DND-41 (cell line): ENCODE results near the gene LRRC53.

Experiments used
- ATAC-seq: fragments of 200-7000 bp; cut with Tn5 transposase; 3 replicates; pipeline ENCODE4 v1.9.1; 2021; ENCODE audit warnings: low read depth; ENCODE audit not compliant: insufficient read depth
- DNase-seq: peaks from one replicate; pipeline ENCODE4 v3.0.0-alpha.2; 2020
- H2AFZ ChIP-seq: 2 replicates; pipeline ENCODE4 v1.6.0; 2012; ENCODE audit warnings: low read depth, low read length
- H3K27ac ChIP-seq: 2 replicates; pipeline ENCODE4 v1.5.1; 2012; ENCODE audit warnings: low read length, inconsistent platforms
- H3K27me3 ChIP-seq: fragments of 200-600 bp; sonication (generic); 2 replicates; pipeline ENCODE4 v1.6.0; 2012; ENCODE audit warnings: low read length, mild to moderate bottlenecking, inconsistent platforms; ENCODE audit not compliant: insufficient read depth, poor library complexity
- H3K36me3 ChIP-seq: 2 replicates; pipeline ENCODE4 v1.5.1; 2012; ENCODE audit warnings: low read length, inconsistent platforms; ENCODE audit not compliant: insufficient read depth
- H3K4me1 ChIP-seq: 2 replicates; pipeline ENCODE4 v1.5.1; 2012; ENCODE audit warnings: mild to moderate bottlenecking, low read length; ENCODE audit not compliant: insufficient read depth
- H3K4me2 ChIP-seq: 2 replicates; pipeline ENCODE4 v1.6.0; 2012; ENCODE audit warnings: mild to moderate bottlenecking, moderate library complexity, low read length, inconsistent platforms; ENCODE audit not compliant: insufficient read depth
- H3K4me3 ChIP-seq, 2 experiments: fragments of 200-600 bp in 1 of 2; shearing (Covaris generic) in 1 of 2; 2 replicates each; pipeline ENCODE4 v1.5.1; 2012 to 2016; ENCODE audit warnings: inconsistent platforms in 2 of 2, low read length in 2 of 2, mild to moderate bottlenecking in 2 of 2, low read depth in 1 of 2, moderate library complexity in 1 of 2
- H3K79me2 ChIP-seq: 2 replicates; pipeline ENCODE4 v1.6.0; 2012; ENCODE audit warnings: low read length, inconsistent platforms; ENCODE audit not compliant: insufficient read depth
- H3K9ac ChIP-seq: 2 replicates; pipeline ENCODE4 v1.6.0; 2012; ENCODE audit warnings: low read depth, mild to moderate bottlenecking, inconsistent platforms, low read length, moderate library complexity
- H3K9me3 ChIP-seq: 2 replicates; pipeline ENCODE4 v1.5.1; 2012; ENCODE audit warnings: low read length, moderate library complexity, mild to moderate bottlenecking, inconsistent platforms; ENCODE audit not compliant: insufficient read depth, severe bottlenecking
- H4K20me1 ChIP-seq: 2 replicates; pipeline ENCODE4 v1.6.0; 2012; ENCODE audit warnings: low read length; ENCODE audit not compliant: insufficient read depth
- EZH2 ChIP-seq: IDR thresholded peaks from 3 replicates; pipeline ENCODE4 v1.6.1; 2012; ENCODE audit warnings: borderline replicate concordance, low read depth, mild to moderate bottlenecking, moderate library complexity, low read length, inconsistent platforms; ENCODE audit not compliant: severe bottlenecking
- TF ChIP-seq, protein P1 (sequence below): IDR thresholded peaks from 2 replicates; pipeline ENCODE4 v1.5.1; 2012; ENCODE audit warnings: borderline replicate concordance, low read length, moderate library complexity, mild to moderate bottlenecking; ENCODE audit not compliant: poor library complexity, severe bottlenecking; ENCODE audit errors: extremely low read depth

LRRC53 gene

DNA sequence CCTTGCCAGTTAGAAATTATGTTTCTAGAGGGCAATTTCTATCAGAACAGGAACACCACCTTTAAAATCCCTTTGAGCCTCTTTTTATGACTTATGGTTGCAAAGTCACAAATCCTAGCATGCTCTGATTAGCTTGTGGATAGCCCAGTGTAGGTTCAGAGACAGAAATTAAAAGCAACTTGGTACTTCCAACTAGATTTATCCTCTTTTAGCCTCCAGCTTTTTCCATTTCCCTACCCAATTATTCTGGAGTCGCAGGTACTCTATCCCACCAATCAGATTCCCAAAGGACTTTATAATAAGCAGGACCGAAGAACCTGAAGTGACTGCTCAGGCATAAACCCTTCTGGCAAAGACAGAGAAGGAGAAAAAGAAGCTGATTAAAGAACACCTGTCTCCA is 33.4 kb upstream of the LRRC53 start:
- H3K9me3 ChIP-seq, result no peaks in the 10 kb centered on the region
- H3K4me2 ChIP-seq, result no peak overlapping the region
- ATAC-seq (no peak), DNase-seq (no peak)
- no peaks in the 10 kb centered on the region for H3K36me3 ChIP-seq
- H4K20me1 ChIP-seq, result no peaks in the 10 kb centered on the region
- TF ChIP-seq EZH2, result no peak
- TF ChIP-seq, protein P1, sequence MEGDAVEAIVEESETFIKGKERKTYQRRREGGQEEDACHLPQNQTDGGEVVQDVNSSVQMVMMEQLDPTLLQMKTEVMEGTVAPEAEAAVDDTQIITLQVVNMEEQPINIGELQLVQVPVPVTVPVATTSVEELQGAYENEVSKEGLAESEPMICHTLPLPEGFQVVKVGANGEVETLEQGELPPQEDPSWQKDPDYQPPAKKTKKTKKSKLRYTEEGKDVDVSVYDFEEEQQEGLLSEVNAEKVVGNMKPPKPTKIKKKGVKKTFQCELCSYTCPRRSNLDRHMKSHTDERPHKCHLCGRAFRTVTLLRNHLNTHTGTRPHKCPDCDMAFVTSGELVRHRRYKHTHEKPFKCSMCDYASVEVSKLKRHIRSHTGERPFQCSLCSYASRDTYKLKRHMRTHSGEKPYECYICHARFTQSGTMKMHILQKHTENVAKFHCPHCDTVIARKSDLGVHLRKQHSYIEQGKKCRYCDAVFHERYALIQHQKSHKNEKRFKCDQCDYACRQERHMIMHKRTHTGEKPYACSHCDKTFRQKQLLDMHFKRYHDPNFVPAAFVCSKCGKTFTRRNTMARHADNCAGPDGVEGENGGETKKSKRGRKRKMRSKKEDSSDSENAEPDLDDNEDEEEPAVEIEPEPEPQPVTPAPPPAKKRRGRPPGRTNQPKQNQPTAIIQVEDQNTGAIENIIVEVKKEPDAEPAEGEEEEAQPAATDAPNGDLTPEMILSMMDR, result no peak
- no peak overlapping the region for H3K27ac ChIP-seq
- H3K4me3 ChIP-seq, result no peak overlapping the region
- no peaks in the 10 kb centered on the region for H3K79me2 ChIP-seq
- H3K4me1 ChIP-seq, result no peaks in the 10 kb centered on the region
- no peaks in the 10 kb centered on the region for H3K27me3 ChIP-seq
- H3K9ac ChIP-seq, result no peak overlapping the region
- no peak overlapping the region for H2AFZ ChIP-seq

DNA sequence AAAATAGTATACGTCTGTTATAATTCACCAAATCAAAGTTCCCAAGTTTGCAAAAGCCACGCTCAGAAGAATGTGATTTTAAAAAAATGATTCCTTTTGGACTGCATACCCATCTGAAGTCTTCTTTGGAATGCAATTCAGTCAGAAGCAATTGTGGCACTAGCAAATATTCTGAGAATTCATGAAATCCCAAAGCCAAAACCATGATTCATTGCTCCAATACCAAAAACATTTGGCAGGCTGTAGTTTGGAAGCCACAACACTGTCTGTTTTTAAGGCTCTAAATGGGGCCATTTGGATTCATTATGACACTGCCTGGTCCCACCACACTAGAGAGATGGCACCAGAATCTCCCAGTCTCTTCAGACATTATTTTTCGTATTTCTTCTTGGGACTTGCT is 21.8 kb upstream of the LRRC53 start:
- H3K36me3 ChIP-seq, result no peaks in the 10 kb centered on the region
- no peak overlapping the region for H3K4me3 ChIP-seq
- no peak for TF ChIP-seq EZH2
- TF ChIP-seq, protein P1, result no peak
- no peak for DNase-seq
- H3K9ac ChIP-seq, result no peak overlapping the region
- H3K9me3 ChIP-seq, result no peaks in the 10 kb centered on the region
- no peak for ATAC-seq
- no peaks in the 10 kb centered on the region for H3K27me3 ChIP-seq
- H3K79me2 ChIP-seq, result no peaks in the 10 kb centered on the region
- no peak overlapping the region for H3K27ac ChIP-seq
- H2AFZ ChIP-seq, result no peak overlapping the region
- no peaks in the 10 kb centered on the region for H3K4me1 ChIP-seq
- H3K4me2 ChIP-seq, result no peak overlapping the region
- H4K20me1 ChIP-seq, result no peaks in the 10 kb centered on the region

DNA sequence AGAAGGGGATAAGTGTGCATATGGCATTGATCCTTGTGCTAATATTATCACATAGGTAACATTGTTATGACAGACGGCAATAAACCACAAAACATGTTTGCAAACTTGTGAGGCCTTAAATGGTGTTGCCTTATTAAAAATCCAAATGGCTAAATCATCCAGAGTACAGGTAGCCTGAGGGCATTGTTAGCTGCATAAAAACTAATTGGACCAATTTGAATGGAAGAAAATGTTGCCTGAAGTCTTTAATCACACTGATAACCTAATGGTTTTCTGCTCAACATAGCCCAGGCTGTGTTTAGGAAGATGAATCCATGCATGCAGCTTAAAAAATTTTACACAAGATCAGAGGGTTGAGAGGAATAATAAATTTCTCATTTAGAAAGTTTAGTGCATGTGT is 19.4 kb upstream of the LRRC53 start:
- H3K9ac ChIP-seq, result no peak overlapping the region
- H3K4me1 ChIP-seq, result no peaks in the 10 kb centered on the region
- ATAC-seq (no peak), DNase-seq (no peak)
- no peaks in the 10 kb centered on the region for H3K79me2 ChIP-seq
- no peak overlapping the region for H3K27ac ChIP-seq
- no peaks in the 10 kb centered on the region for H4K20me1 ChIP-seq
- TF ChIP-seq, protein P1, result no peak
- TF ChIP-seq EZH2, result no peak
- H3K9me3 ChIP-seq, result no peaks in the 10 kb centered on the region
- no peaks in the 10 kb centered on the region for H3K27me3 ChIP-seq
- H2AFZ ChIP-seq, result no peak overlapping the region
- H3K36me3 ChIP-seq, result no peaks in the 10 kb centered on the region
- no peak overlapping the region for H3K4me2 ChIP-seq
- no peak overlapping the region for H3K4me3 ChIP-seq

DNA sequence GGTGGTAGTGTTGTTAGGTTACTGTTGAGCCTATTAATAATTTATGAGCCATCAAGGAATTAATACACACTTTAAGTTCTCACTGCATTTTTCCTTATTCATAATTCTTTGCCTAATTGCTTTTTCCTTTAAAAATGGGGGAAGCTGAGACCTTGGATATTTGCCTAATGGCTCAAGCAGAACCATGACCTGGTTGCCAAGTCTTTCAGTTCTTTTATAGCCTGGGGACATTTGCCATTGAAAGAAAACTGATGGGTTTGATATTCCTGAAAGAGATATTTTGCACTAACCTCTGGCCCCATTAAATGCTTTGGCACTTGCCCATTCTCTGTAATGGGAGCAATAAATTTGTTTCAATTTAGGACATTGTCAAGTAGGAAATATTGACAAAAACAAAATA is 18.5 kb upstream of the LRRC53 start:
- Histone ChIP-seq H3K4me2 (no peak overlapping the region), H2AFZ (no peak overlapping the region), H3K36me3 (no peaks in the 10 kb centered on the region), H3K27ac (no peak overlapping the region), H3K4me1 (no peaks in the 10 kb centered on the region), H3K9ac (no peak overlapping the region), H3K4me3 (no peak overlapping the region), H3K27me3 (no peaks in the 10 kb centered on the region), H4K20me1 (no peaks in the 10 kb centered on the region), H3K79me2 (no peaks in the 10 kb centered on the region), H3K9me3 (no peaks in the 10 kb centered on the region)
- no peak for DNase-seq
- no peak for TF ChIP-seq EZH2
- TF ChIP-seq, protein P1, result no peak
- ATAC-seq, result no peak
